ENCODE data around the gene CFI. TPM values are rescaled to one million over a fixed set of nuclear protein-coding genes. Genes with fewer than 3 reads are reported as not detected.

CFI gene
- total and polyA plus RNA-seq, 9 of the 15 experiments (the other 6 are each of a cell fraction or from before 2014, with no cell fraction given) = 0.30 to 8.4 (median 0.95) TPM

DNA sequence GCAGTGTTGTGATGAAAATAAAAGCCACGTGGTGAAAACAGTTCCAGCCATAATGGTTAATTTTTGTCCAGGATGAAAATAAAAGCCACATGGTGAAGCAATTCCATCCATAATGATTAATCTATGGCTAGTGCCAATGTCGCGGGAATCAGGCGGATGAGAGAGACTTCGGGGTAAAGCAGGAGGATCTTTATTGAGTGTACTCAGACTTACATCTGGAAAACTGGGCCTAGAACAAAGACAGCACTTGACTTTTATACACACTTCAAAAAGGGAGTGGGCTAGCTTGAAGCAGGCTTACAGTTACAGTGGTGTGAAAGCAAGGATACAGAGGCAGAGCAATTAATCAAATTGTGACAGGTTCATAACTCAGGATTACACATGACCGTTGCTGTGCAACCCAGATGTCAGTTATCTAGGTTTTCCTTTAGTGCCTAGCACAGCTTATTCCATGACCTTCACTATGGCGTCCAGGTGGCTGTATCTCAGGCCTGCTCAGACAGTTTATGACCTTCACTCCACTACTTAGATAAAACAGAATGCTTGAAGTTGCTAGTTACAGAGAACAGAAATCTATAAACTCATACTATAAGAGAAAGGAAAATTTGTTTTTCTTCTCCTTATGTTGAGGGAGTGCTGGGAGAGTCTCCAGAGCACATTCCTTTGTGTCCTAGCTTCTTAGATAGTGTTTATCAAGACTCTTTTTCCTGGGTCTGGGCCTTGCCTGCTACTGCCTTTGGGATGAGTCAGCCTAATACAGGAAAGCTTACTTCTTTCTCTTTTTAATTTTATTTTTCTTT lies 66.0 kb downstream of the CFI start (continued):
- TF ChIP-seq, protein P1, sequence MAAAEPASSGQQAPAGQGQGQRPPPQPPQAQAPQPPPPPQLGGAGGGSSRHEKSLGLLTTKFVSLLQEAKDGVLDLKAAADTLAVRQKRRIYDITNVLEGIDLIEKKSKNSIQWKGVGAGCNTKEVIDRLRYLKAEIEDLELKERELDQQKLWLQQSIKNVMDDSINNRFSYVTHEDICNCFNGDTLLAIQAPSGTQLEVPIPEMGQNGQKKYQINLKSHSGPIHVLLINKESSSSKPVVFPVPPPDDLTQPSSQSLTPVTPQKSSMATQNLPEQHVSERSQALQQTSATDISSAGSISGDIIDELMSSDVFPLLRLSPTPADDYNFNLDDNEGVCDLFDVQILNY (CRISPR knock-in tag; IDR thresholded peaks at IDR 0.05) = no peak
- no peak for TF ChIP-seq PHB2 (IDR thresholded peaks at IDR 0.05; ENCODE audit: low read depth)
- no peak for TF ChIP-seq ARID2 (IDR thresholded peaks at IDR 0.05)
- TF ChIP-seq PPARD (CRISPR knock-in tag; IDR thresholded peaks at IDR 0.05) = no peak
- TF ChIP-seq NFIC (IDR thresholded peaks at IDR 0.05) = peak; percentile 39; the same call in 1 of the 2 replicates
- TF ChIP-seq, protein P2, sequence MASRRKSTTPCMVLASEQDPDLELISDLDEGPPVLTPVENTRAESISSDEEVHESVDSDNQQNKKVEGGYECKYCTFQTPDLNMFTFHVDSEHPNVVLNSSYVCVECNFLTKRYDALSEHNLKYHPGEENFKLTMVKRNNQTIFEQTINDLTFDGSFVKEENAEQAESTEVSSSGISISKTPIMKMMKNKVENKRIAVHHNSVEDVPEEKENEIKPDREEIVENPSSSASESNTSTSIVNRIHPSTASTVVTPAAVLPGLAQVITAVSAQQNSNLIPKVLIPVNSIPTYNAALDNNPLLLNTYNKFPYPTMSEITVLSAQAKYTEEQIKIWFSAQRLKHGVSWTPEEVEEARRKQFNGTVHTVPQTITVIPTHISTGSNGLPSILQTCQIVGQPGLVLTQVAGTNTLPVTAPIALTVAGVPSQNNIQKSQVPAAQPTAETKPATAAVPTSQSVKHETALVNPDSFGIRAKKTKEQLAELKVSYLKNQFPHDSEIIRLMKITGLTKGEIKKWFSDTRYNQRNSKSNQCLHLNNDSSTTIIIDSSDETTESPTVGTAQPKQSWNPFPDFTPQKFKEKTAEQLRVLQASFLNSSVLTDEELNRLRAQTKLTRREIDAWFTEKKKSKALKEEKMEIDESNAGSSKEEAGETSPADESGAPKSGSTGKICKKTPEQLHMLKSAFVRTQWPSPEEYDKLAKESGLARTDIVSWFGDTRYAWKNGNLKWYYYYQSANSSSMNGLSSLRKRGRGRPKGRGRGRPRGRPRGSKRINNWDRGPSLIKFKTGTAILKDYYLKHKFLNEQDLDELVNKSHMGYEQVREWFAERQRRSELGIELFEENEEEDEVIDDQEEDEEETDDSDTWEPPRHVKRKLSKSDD (conservative IDR thresholded peaks at IDR 0.05; ENCODE audit: low read length) = no peak
- TF ChIP-seq FOXP1 (CRISPR knock-in tag; IDR thresholded peaks at IDR 0.05) = no peak
- TF ChIP-seq KLF1 (tag; IDR thresholded peaks at IDR 0.05) = no peak
- TF ChIP-seq GABPB2 (CRISPR knock-in tag; conservative IDR thresholded peaks at IDR 0.05) = no peak
- TF ChIP-seq IFI16 (CRISPR knock-in tag; IDR thresholded peaks at IDR 0.05) = no peak
- TF ChIP-seq NFE2 (IDR thresholded peaks at IDR 0.05; ENCODE audit: low read depth) = no peak
- TF ChIP-seq THRAP3 (IDR thresholded peaks at IDR 0.05; ENCODE audit: borderline replicate concordance) = no peak
- no peak for TF ChIP-seq ZNF436 (CRISPR knock-in tag; IDR thresholded peaks at IDR 0.05)
- TF ChIP-seq TFAM (CRISPR knock-in tag; conservative IDR thresholded peaks at IDR 0.05) = no peak
- TF ChIP-seq POLR2AphosphoS5 (IDR thresholded peaks at IDR 0.05; ENCODE audit: control insufficient read depth, insufficient read depth, low read depth, low read length) = peak; percentile 71; the same call in 1 of the 2 replicates
- peak; percentile 77 for TF ChIP-seq NCOR1 (IDR thresholded peaks at IDR 0.05)
- TF ChIP-seq ZNF134 (CRISPR knock-in tag; conservative IDR thresholded peaks at IDR 0.05) = no peak
- no peak for TF ChIP-seq EZH2 (IDR thresholded peaks at IDR 0.05; ENCODE audit: borderline replicate concordance, low read depth, low read length)
- TF ChIP-seq ZNF143 (CRISPR knock-in tag; IDR thresholded peaks at IDR 0.05) = no peak
- TF ChIP-seq, protein P3, sequence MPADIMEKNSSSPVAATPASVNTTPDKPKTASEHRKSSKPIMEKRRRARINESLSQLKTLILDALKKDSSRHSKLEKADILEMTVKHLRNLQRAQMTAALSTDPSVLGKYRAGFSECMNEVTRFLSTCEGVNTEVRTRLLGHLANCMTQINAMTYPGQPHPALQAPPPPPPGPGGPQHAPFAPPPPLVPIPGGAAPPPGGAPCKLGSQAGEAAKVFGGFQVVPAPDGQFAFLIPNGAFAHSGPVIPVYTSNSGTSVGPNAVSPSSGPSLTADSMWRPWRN (IDR thresholded peaks at IDR 0.05; ENCODE audit: low read depth) = no peak
- TF ChIP-seq, protein P4, sequence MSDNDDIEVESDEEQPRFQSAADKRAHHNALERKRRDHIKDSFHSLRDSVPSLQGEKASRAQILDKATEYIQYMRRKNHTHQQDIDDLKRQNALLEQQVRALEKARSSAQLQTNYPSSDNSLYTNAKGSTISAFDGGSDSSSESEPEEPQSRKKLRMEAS (CRISPR knock-in tag; IDR thresholded peaks at IDR 0.05) = peak; percentile 11; the same call in 1 of the 2 replicates

Data from K562 (cell line).